DMS153 (cell line): ENCODE data around the gene TRNP1.

Source experiments
- DNase-seq: peaks from one replicate; lab custom pipeline; 2025; lab: John Stamatoyannopoulos, UW

The TRNP1 gene

DNA sequence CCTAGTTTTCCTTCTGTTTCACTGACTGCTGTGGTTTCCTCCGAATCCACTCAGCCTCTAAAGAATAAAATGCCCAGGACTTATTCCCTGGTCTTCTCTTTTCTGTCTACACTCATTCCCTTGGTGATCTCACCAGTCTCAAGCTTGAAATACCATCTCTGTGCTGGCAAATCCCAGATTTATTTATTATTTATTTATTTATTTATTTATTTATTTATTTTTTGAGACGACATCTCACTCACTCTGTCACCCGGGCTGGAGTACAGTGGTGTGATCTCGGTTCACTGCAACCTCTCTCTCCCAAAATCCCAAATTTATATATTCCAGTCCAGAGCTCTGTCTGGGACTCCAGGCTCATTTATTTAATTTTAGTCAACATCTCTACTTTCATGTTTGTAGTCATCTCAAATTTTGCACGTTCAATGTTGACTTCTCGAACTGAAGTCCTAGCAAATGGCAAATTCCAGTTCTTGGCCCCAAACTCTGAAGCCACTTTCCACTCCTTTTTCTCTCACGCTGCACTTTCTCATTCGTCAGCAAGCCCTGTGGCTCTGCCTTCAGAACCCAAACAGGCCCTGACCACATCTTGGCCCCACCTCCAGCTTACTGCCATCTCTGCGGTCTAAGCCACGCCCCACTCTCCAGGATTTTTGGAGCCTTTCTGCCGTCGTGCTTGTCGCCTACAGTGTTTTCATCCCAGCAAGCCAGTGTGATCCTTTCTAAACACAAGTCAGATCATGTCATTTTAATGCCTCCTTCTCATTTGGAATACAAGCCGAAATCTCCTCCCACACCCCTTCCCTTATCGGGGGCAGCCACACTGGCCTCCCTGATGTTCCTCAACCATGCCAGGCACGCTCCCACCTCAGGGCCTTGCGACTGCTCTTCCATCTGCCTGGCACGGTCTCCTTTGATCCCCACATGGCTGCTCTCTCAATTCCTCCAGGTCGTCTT lies 33.4 kb downstream of the TRNP1 start:
- DNase-seq: peak; percentile 85

DNA sequence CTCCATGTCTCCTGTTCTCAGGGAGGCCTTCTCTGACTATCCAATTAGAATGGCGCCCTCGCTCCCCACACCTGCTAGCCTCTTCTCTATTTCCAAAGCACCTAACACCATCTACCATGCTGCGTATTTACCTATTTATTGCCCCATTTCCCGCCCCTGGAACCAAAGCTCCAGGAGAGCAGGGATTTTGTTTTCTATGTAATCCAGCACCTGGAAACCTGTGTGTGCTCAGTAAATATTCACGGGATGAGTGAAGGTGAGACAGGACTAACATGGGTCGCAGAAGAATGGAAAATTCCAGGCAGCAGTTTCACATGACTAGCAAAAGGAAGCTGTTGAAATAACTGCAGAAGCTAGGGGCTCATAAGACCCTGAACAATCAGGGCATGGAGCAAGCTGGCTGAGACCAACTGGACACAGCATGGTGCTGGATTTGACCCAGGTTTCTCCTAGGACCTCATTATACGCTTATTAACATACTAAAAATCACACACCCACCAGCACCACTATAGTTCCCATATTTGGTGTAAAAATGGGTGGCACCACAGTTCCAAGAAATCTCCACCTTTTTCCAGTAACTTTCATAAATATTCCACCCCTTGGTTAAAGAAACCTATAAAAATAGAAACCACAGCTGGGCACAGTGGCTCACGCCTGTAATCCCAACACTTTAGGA lies 34.2 kb downstream of the TRNP1 start:
- peak; percentile 77 for DNase-seq

GRCh38 chr1:27029517-27029916 lies 36.0 kb downstream of the TRNP1 start:
- DNase-seq: no peak

DNA sequence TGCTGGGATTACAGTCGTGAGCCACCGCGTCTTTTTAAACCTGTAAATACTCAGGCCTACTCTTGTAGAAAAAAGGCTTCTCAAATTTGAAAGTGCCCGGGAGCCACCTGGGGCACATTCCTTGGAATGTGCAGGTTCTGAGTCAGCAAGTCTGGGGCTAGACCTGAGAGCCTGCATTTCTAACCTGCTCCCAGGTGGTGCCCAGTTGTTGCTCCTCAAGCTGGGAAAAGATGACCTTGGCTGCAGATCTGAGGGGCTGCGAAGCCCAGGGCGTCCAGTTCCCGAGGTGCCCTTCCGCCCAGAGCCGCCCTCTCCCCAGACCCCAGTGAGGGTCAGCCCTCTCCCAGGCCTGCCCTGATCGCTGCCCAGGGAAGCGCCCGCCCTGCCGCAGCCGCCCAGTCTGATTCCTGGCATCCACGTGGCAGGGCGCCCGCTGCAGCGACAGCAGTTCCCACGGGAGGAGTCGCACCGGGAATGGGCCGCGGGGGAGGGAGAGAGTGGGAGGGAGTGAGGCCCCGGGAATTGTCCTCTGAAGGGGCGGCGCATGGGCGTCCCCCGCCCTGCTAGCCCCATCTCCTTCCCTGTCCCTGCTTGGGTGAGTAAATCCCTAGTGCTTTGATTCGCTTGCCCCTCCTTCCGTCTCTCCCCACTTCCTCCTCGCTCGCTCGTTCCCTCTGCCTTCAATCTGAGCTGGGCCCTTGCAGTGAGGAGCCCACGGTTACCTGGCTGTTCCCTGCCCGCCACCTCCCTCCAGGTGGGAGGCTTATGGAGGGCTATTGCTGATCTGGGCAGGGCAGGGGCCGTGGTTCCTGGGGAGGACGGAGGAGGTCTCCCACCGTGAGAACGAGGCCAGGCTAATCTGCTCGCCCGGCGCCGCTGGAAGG lies 38.0 kb downstream of the TRNP1 start:
- peak; percentile 89 for DNase-seq

GRCh38 chr1:27032119-27032461 lies 38.6 kb downstream of the TRNP1 start:
- no peak for DNase-seq

DNA sequence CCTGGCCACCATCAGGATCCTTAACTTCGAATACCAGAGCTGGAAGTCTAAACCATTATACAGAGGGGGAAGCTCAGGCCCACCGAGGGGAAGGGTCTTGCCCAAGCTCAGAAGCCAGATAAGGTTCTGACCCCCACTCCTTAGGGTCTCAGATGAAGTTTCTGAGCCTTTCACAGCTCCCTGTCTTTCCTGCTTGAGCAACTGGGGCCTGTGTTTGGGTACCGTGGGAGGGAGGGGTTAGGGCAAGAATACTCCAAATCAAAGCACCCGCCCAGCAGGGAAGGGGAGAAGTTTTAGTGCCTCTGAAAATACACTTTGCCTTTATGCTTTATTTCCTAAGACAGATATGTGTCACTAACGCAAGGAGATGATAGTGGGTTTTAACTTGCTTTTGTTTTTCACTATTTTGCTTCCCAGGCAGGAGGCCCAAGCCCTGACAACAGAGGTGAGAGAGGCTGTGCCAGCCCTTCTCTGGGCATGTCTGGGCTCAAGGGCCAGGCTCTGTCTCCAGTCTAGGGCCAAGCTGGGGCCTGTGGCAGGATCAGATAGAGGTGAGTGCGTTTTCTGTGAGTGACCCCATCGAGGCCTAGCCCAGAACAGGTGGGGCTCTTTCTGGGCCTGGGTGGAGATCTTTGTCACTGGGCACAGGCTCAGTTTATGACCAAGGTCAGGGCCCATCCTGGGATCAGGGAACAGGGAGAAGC lies 39.7 kb downstream of the TRNP1 start:
- peak; percentile 31 for DNase-seq

- DNase-seq: no peak
These were observed 41.9 kb downstream of the TRNP1 start for GRCh38 chr1:27035344-27035743.

GRCh38 chr1:27036718-27037117 lies 43.2 kb downstream of the TRNP1 start:
- no peak for DNase-seq

- DNase-seq: no peak
These were observed 44.0 kb downstream of the TRNP1 start for GRCh38 chr1:27037518-27037917.

DNA sequence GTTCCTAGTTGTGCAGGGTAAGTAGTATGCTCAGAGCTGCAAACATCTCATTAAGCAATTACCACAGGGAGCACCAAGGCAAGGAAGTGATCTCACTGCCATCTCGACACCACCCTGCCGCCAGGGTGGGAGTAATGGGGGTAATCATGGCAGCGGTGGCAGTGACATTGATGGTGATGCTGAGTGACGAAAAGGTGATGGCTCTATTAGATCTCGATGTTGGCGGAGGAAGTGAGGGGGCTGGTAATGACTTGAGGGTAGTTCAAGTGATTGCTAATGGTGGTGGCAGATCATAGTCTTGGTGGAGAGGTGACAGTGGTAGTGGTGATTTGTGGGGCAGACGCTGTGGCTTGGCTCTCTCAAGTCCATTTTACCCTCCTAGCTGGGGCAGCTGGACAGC lies 44.5 kb downstream of the TRNP1 start:
- DNase-seq: no peak

DNA sequence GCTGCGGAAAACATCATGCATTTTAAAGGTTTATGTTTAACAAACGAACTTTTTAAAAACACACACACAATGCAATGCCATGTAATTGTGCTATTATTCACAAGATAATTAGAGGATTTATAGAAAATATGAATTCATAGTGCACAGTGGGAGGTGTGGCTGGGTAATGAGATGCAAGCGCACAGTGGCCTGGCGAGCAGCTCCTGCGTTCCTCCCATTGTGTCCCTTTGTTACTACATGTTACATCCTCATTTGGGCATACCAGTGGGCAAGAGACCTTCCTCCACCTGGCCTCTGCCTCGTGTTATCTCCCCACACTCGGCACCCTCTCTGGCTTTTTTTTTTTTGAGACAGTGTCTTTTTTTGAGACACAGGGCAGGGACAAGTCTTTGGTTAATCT lies 49.2 kb downstream of the TRNP1 start:
- DNase-seq: peak; percentile 30

GRCh38 chr1:27044613-27045151 lies 51.2 kb downstream of the TRNP1 start:
- peak; percentile 83 for DNase-seq

- DNase-seq: peak; percentile 19
These were observed 52.6 kb downstream of the TRNP1 start for GRCh38 chr1:27045973-27046558.

DNA sequence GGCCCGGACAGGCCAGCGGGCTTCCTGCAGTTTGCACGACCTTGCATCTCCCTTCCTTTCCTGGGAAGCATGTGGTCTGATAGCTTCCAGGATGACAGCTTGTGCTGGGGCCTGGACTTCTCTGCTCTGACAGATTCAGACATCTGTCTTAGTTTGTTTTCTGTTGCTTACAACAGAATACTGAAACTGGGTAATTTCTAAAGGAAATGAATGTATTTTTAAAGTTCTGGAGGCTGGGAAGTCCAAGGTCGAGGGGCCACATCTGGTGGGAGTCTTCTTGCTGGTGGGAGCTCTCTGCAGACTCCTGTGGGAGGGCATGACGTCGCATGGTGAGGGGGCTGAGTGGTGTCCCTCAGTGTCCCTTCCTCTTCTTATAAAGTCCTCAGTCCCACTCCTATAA lies 54.4 kb downstream of the TRNP1 start:
- no peak for DNase-seq

DNA sequence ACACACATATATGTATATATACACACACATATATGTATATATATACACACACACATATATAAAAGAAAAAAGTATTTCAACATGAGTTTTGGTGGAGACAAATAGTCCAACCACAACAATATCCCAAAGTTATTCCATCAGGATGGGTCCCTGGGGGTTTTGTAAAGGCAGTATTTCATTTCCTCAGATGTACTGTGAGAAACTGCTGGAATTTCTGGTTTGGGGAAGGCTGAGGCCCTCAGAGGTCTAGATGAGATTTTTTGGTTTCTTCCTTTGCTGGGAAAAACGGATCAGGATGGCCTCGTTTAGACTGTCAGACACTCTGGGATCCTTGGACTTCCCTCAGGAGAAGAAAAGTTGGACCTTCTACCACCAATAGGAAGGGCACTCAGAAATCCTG lies 55.6 kb downstream of the TRNP1 start:
- DNase-seq: no peak

- no peak for DNase-seq
These were observed 56.1 kb downstream of the TRNP1 start for GRCh38 chr1:27049607-27050006.
